Fibroblast of the aortic adventitia (primary cell): ENCODE results near the gene MT1F. TPM values are rescaled to one million over a fixed set of nuclear protein-coding genes. Genes with fewer than 3 reads are reported as not detected.
"Not testable (repeated sequence)": the region's sequence is repeated elsewhere in the genome, so short reads cannot be mapped to it uniquely, and the experiment has no call there.

Experiments
- DNase-seq: peaks from one replicate; pipeline ENCODE4 v3.0.0-alpha.2; 2010; ENCODE audit warnings: low read depth
- H3K4me3 ChIP-seq: 2 replicates; pipeline ENCODE4 v1.5.1; 2011; ENCODE audit warnings: low read depth, mild to moderate bottlenecking, control low read depth, low read length, moderate library complexity
- CTCF ChIP-seq: IDR thresholded peaks from 2 replicates; pipeline ENCODE4 v1.5.1; 2011; ENCODE audit warnings: mild to moderate bottlenecking, low read length, control low read depth, inconsistent platforms; ENCODE audit not compliant: insufficient read depth
- total RNA-seq: library from RNA; depleted of rRNA; stranded (reverse); fragments of >200 nt; gene quantifications from 2 replicates; pipeline ENCODE4 v1.2.3, GENCODE V29; 2012; ENCODE audit warnings: low replicate concordance

The MT1F gene
- total RNA-seq, 1 donor = 0.18 TPM

GRCh38 chr16:56653218-56653617, 4.5 kb upstream of the MT1F start:
- DNase-seq = no peak
- no peak overlapping the region for H3K4me3 ChIP-seq
- no peak for TF ChIP-seq CTCF

GRCh38 chr16:56658327-56658875, 642 bp downstream of the MT1F start:
- DNase-seq = no peak
- H3K4me3 ChIP-seq = peak overlapping the region; percentile 55
- no peak for TF ChIP-seq CTCF

- DNase-seq = no peak
- no peak overlapping the region for H3K4me3 ChIP-seq
- no peak for TF ChIP-seq CTCF
Observed at GRCh38 chr16:56662357-56663354, 4.9 kb downstream of the MT1F start.

GRCh38 chr16:56664506-56664905, 6.7 kb downstream of the MT1F start:
- DNase-seq = no peak
- no peak for TF ChIP-seq CTCF
- no peak overlapping the region for H3K4me3 ChIP-seq

GRCh38 chr16:56665286-56666261, 7.8 kb downstream of the MT1F start:
- DNase-seq, H3K4me3 ChIP-seq: not testable (repeated sequence)

- no peak for TF ChIP-seq CTCF
- peak; percentile 14 for DNase-seq
- H3K4me3 ChIP-seq = peak within 1 kb of the TSS; percentile 13
Observed at GRCh38 chr16:56667581-56668571, 10.1 kb downstream of the MT1F start, which contains the start of gene MT1G. MT1G (minus strand) TSS chr16:56668065; CDS start chr16:56667993, 72 bp downstream.
